KMS-11 (cell line): Measurements from ENCODE around the gene LIPG.

ENCODE experiments used
- H2AFZ ChIP-seq: fragments of 200-600 bp; sonication (generic); 2 replicates; pipeline ENCODE4 v1.6.1; 2016; ENCODE audit warnings: antibody characterized with exemption, mixed run types, low read depth
- H3K27ac ChIP-seq: fragments of 200-600 bp; sonication (generic); 2 replicates; pipeline ENCODE4 v1.6.1; 2016; ENCODE audit warnings: mild to moderate bottlenecking, mixed run types
- H3K27me3 ChIP-seq: fragments of 200-600 bp; sonication (generic); 2 replicates; pipeline ENCODE4 v1.6.1; 2017; ENCODE audit warnings: mild to moderate bottlenecking, low read depth, mixed run types, moderate library complexity; ENCODE audit not compliant: insufficient read depth
- H3K36me3 ChIP-seq: fragments of 200-600 bp; sonication (generic); 2 replicates; pipeline ENCODE4 v1.6.1; 2017; ENCODE audit warnings: mild to moderate bottlenecking, mixed run types; ENCODE audit not compliant: insufficient read depth
- H3K4me1 ChIP-seq: fragments of 200-600 bp; sonication (generic); 2 replicates; pipeline ENCODE4 v1.6.1; 2016; ENCODE audit warnings: mild to moderate bottlenecking, low read depth, mixed run types; ENCODE audit not compliant: poor library complexity, severe bottlenecking
- H3K4me2 ChIP-seq: fragments of 200-600 bp; sonication (generic); 2 replicates; pipeline ENCODE4 v1.7.0; 2016; ENCODE audit warnings: mild to moderate bottlenecking, mixed run types
- H3K4me3 ChIP-seq: fragments of 200-600 bp; sonication (generic); IDR thresholded peaks from 2 replicates; pipeline ENCODE4 v1.6.1; 2017; ENCODE audit warnings: low read depth, low read length, mixed read lengths; ENCODE audit not compliant: insufficient read depth
- H3K79me2 ChIP-seq: fragments of 200-600 bp; sonication (generic); 2 replicates; pipeline ENCODE4 v1.6.1; 2016; ENCODE audit warnings: low read depth, mixed run types; ENCODE audit not compliant: insufficient read depth
- H3K9ac ChIP-seq: fragments of 200-600 bp; sonication (generic); 2 replicates; pipeline ENCODE4 v1.6.1; 2016; ENCODE audit warnings: mild to moderate bottlenecking, mixed run types
- H4K20me1 ChIP-seq: fragments of 200-600 bp; sonication (generic); 2 replicates; pipeline ENCODE4 v1.6.1; 2016; ENCODE audit warnings: mild to moderate bottlenecking, mixed run types; ENCODE audit not compliant: insufficient read depth
- TF ChIP-seq, protein P1 (sequence below): fragments of 200-600 bp; sonication (generic); conservative IDR thresholded peaks from 2 replicates; pipeline ENCODE4 v1.6.1; 2017; ENCODE audit warnings: low read depth, mild to moderate bottlenecking, antibody characterized with exemption, low read length, moderate library complexity, mixed read lengths

LIPG gene

DNA sequence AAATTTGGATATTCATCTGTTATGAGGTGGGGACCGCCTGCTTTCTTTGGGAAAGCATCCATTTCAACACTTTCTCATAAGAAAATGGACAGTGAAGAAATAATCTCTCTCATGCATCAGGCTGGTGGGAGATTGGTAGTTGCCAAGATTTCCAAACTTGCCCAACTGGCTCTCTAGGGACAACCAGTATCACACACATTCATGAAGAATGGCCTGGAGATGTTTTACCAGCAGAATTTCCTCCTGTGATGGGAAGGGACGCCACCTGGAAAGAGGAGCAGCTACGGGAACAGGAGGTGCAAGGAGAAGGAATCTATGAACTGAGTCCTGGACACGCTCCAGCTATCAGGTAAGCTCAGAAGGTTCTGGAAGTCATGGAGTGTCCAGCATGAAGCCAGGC lies 39.4 kb downstream of the LIPG start:
- no peaks in the 10 kb centered on the region for H3K79me2 ChIP-seq

DNA sequence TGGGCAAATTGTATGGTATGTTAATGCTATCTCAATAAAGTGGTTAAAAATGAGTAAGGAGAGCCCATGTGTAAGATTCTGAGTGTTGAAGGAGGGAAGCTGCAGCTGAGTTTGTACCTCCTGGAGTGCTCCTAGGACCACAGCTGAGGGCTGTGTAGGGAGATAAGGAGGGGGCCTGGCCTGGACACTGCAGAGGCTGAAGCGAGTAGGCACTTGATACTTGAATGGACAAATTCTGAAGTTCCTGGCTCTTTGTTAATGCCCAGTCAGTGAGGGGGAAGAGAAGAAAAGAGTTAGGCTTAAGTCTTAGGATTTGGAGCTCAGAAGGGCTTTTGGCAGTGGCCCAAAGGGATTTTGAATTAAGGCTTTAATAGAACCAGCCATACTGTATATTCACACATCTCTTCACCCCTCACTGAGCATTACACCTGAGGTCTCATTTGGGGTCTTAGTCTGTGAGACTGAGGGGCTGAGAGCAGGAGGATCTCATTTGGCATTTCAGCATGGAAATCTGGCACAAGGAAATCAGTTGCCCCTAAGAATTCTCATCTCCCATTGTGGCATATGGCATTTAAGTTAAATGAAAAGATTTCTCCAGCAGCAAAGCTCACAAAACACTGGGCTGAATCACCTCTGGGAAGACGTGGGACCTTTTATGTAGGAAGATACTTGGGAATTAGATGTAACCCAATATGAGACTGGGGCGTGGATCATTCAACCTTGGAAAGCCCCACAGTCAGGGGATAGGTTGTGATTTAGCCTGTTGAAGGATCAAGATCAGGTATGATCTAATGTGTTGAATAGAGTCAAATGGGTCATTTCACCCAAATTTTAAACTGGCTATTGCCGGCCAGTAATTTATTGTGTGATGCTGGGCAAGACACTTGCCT lies 46.8 kb downstream of the LIPG start:
- Histone ChIP-seq H3K9ac (no peak overlapping the region), H3K27ac (no peak overlapping the region), H3K4me3 (no peak overlapping the region), H3K79me2 (no peaks in the 10 kb centered on the region), H3K4me2 (no peak overlapping the region), H3K27me3 (no peaks in the 10 kb centered on the region), H2AFZ (no peak overlapping the region), H3K36me3 (no peaks in the 10 kb centered on the region), H4K20me1 (no peaks in the 10 kb centered on the region), H3K4me1 (no peaks in the 10 kb centered on the region)
- TF ChIP-seq, protein P1, sequence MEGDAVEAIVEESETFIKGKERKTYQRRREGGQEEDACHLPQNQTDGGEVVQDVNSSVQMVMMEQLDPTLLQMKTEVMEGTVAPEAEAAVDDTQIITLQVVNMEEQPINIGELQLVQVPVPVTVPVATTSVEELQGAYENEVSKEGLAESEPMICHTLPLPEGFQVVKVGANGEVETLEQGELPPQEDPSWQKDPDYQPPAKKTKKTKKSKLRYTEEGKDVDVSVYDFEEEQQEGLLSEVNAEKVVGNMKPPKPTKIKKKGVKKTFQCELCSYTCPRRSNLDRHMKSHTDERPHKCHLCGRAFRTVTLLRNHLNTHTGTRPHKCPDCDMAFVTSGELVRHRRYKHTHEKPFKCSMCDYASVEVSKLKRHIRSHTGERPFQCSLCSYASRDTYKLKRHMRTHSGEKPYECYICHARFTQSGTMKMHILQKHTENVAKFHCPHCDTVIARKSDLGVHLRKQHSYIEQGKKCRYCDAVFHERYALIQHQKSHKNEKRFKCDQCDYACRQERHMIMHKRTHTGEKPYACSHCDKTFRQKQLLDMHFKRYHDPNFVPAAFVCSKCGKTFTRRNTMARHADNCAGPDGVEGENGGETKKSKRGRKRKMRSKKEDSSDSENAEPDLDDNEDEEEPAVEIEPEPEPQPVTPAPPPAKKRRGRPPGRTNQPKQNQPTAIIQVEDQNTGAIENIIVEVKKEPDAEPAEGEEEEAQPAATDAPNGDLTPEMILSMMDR, result no peak

More for the DNA sequence above, 39.4 kb downstream of the LIPG start:
- Histone ChIP-seq H3K4me3 (no peak overlapping the region), H3K4me1 (peaks cover 9% of the 10 kb centered on the region), H3K4me2 (no peak overlapping the region), H3K9ac (no peak overlapping the region), H3K36me3 (no peaks in the 10 kb centered on the region), H3K27me3 (no peaks in the 10 kb centered on the region), H3K27ac (no peak overlapping the region), H2AFZ (no peak overlapping the region), H4K20me1 (no peaks in the 10 kb centered on the region)
- TF ChIP-seq, protein P1, result no peak

DNA sequence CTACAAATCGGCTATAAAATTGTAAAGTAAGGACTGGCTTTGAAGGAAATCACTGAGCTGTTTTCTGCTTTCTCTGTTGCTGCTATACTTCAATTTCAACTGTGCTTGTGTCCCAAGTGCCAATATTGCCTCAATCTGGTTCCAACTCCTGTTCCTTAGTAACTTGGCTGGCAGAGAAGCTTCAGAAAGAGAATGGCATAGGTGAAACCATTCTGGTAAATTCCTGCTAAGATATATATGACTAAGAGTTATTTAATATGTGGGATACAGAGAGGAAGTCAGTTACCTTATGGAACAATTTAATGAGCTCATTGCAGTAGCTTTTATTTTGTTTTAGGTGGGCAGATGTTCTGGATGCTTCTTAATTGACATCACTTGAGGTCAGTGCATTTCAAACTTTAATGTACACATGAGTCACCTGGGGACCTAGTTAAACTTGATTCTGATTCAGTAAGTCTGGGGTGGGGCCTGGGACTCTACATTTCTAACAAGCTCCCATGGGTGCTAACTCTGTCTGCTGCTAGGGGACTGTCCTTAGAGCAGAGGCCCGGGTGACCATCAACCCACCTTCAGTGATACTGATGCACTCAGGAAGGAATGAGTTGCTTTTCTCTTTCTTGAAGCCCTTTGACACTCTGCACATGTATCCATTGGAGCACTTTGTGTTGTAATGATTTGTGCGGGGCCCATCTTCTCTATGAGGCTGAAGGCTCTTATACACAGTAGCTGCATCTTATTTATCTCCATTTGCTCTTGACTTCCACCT lies 47.6 kb downstream of the LIPG start:
- Histone ChIP-seq H3K27me3 (no peaks in the 10 kb centered on the region), H3K36me3 (no peaks in the 10 kb centered on the region), H3K4me3 (no peak overlapping the region), H3K79me2 (no peaks in the 10 kb centered on the region), H4K20me1 (no peaks in the 10 kb centered on the region), H3K27ac (no peak overlapping the region), H3K4me2 (no peak overlapping the region), H3K9ac (no peak overlapping the region), H3K4me1 (no peaks in the 10 kb centered on the region), H2AFZ (no peak overlapping the region)
- TF ChIP-seq, protein P1, result no peak

DNA sequence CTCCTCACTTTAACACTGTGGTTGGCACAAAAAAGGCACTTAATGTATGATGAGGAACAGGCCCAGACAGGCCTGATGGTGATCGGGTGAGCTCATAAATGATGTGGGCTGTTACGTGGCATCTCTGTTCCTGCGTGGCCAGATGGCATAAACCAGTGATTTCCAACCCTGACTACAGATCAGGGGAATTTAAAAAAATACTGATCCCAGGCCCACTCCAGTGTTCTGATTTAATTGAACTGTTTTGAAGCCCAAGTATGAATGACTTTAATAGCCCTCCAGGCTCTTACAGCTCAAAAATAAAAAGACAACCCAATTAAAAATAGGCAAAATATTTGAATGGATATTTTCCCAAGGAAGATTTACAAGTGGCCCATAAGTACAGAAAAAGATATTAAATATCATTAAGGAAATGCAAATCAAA lies 48.2 kb downstream of the LIPG start:
- TF ChIP-seq, protein P1, result no peak
- H3K27ac ChIP-seq, result no peak overlapping the region
- H4K20me1 ChIP-seq, result no peaks in the 10 kb centered on the region
- H3K9ac ChIP-seq, result no peak overlapping the region
- H2AFZ ChIP-seq, result no peak overlapping the region
- no peaks in the 10 kb centered on the region for H3K79me2 ChIP-seq
- no peaks in the 10 kb centered on the region for H3K4me1 ChIP-seq
- no peaks in the 10 kb centered on the region for H3K36me3 ChIP-seq
- no peak overlapping the region for H3K4me2 ChIP-seq
- no peaks in the 10 kb centered on the region for H3K27me3 ChIP-seq
- H3K4me3 ChIP-seq, result no peak overlapping the region
